ENCODE results near the gene AEBP2. TPM values are rescaled to one million over a fixed set of nuclear protein-coding genes. Genes with fewer than 3 reads are reported as not detected.

Gene AEBP2
- total RNA-seq, 1 donor from 2014 or later: 64.9 TPM

DNA sequence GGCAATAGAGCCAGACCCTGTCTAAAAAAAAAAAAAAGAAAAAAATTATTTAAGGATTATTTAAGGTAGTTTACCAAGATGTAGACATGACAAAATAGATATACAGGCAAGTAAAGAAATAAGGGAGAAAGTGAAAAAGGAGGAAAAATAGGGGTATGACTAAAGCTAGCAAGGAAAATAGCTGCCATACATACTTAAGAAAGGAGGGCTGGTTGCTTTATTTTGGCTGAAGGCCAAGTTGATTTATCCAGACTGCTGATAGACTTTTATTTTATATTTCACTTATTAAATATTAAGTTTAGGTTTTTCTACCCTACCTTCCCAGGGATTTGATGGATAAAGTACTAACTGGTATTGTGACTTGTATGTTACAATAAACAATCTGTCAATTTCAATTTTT lies 8.3 kb upstream of the AEBP2 start:
- Mint-ChIP-seq H3K9me3 (ENCODE audit: low read depth) (peaks cover 12% of the 10 kb centered on the region), H3K36me3 (ENCODE audit: insufficient read depth) (peaks cover 7% of the 10 kb centered on the region), H3K27me3 (peaks cover 3% of the 10 kb centered on the region), H3K27ac (no peak overlapping the region), H3K4me3 (ENCODE audit: low read depth) (no peak overlapping the region), H3K4me1 (ENCODE audit: low read depth) (peaks cover 6% of the 10 kb centered on the region)
- DNase-seq (ENCODE audit: low spot score, unreplicated experiment): no peak
- TF ChIP-seq, protein P1, sequence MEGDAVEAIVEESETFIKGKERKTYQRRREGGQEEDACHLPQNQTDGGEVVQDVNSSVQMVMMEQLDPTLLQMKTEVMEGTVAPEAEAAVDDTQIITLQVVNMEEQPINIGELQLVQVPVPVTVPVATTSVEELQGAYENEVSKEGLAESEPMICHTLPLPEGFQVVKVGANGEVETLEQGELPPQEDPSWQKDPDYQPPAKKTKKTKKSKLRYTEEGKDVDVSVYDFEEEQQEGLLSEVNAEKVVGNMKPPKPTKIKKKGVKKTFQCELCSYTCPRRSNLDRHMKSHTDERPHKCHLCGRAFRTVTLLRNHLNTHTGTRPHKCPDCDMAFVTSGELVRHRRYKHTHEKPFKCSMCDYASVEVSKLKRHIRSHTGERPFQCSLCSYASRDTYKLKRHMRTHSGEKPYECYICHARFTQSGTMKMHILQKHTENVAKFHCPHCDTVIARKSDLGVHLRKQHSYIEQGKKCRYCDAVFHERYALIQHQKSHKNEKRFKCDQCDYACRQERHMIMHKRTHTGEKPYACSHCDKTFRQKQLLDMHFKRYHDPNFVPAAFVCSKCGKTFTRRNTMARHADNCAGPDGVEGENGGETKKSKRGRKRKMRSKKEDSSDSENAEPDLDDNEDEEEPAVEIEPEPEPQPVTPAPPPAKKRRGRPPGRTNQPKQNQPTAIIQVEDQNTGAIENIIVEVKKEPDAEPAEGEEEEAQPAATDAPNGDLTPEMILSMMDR (IDR thresholded peaks at IDR 0.05; ENCODE audit: unreplicated experiment): no peak

DNA sequence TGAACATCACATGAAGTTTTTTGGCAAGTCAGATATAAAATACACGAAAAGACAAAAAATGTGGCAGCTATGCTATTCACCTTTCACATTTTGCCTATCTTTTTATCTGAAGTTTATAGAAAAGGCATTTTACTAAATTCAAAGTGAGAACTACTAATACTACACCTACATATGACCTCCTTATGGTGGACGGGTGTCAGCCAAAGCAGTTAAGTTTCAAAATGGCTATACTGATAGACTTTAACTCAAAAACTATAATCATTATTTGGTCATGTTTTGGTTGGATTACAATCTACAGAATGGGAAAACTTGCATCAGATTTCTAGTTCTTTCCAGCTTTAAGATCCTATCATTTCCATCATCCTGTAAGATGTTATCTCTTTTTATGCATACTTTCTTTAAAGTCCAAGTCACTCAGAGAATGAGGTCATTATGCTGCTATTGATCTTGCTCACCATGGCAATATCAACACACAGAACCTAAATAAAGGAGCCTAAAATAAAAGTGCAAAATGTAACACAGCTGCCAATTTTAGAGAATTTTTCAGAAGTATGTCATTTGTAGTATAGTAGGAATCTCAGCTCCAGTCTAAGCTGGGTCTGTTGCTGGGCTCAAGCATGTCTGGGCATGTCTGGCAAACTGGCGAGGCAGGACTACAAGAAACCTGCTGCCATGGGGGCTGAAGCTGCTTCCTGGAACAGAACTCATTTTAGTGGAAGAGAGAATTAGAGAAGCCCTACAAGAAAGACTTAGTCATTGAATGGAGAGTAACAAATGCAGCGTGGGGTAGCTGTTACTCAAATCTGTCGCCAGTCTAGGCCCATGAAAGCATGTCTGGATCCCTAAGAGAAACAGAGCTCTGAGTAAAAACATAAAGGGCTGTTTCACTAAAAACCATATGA lies 7.6 kb upstream of the AEBP2 start:
- peaks cover 6% of the 10 kb centered on the region for H3K4me1 Mint-ChIP-seq (ENCODE audit: low read depth)
- peaks cover 7% of the 10 kb centered on the region for H3K36me3 Mint-ChIP-seq (ENCODE audit: insufficient read depth)
- TF ChIP-seq, protein P1 (IDR thresholded peaks at IDR 0.05; ENCODE audit: unreplicated experiment): no peak
- peak overlapping the region; percentile 84 for H3K27ac Mint-ChIP-seq
- peaks cover 12% of the 10 kb centered on the region for H3K9me3 Mint-ChIP-seq (ENCODE audit: low read depth)
- H3K4me3 Mint-ChIP-seq (ENCODE audit: low read depth): no peak overlapping the region
- no peak for DNase-seq (ENCODE audit: low spot score, unreplicated experiment)
- peaks cover 4% of the 10 kb centered on the region for H3K27me3 Mint-ChIP-seq

DNA sequence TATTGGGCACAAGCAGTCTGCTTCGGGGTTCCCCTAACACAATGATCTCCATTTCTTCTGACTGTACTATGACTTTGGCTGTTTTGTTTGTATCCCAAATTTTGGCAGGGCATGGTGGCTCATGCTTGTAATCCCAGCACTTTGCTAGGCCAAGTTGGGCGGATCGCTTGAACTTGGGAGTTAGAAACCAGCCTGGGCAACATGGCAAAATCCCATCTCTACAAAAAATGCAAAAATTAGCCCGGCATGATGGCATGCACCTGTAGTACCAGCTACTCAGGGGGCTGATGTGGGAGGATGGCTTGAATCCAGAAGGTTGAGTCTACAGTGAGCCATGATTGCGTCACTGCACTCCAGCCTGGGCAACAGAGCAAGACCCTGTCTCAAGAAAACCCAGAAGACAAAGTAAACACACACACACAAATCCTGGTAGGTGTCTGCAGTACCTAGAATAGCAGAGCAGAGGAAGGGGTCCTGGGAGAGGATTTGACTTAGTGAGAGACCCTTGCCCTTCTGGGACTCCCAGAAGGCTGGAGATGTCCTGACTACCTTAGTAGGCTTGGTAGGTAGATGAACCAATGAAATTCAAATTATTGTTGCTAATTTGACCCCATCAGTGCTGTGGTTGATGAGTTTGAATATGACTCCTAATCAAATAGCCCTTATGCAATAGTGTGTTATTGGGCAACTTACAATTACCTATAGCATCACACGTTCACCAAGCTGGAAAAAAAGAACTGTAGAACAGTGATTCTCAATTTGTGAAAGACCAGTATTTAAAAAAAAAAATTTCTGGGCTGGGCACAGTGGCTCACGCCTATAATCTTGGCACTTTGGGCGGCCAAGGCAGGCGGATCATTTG lies 6.8 kb upstream of the AEBP2 start:
- TF ChIP-seq, protein P1 (IDR thresholded peaks at IDR 0.05; ENCODE audit: unreplicated experiment): no peak
- DNase-seq (ENCODE audit: low spot score, unreplicated experiment): no peak
- Mint-ChIP-seq H3K9me3 (ENCODE audit: low read depth) (peaks cover 6% of the 10 kb centered on the region), H3K27me3 (peaks cover 10% of the 10 kb centered on the region), H3K4me3 (ENCODE audit: low read depth) (no peak overlapping the region), H3K36me3 (ENCODE audit: insufficient read depth) (peaks cover 6% of the 10 kb centered on the region), H3K4me1 (ENCODE audit: low read depth) (peaks cover 6% of the 10 kb centered on the region), H3K27ac (peak overlapping the region; percentile 70)

DNA sequence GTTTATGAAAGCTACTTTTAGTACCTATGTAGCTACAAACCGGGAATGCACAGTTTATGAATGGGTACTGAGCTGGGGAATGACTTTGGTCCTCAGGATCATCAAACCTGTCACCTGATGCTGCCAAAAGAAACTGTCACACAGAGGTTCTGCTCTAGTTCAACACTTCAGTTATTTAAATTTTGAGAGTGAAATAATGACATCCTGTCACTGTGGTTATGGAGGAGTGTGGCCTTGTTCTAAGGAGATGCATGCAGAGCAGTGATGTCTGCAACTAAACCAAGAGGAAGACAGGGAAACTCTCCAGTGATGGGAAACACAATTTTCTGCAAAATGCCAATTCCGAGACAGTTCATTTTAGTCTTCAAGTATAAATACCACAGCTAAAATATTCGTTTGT lies 4.8 kb upstream of the AEBP2 start:
- peaks cover 22% of the 10 kb centered on the region for H3K27me3 Mint-ChIP-seq
- H3K27ac Mint-ChIP-seq: no peak overlapping the region
- H3K4me3 Mint-ChIP-seq (ENCODE audit: low read depth): no peak overlapping the region
- peaks cover 9% of the 10 kb centered on the region for H3K9me3 Mint-ChIP-seq (ENCODE audit: low read depth)
- H3K36me3 Mint-ChIP-seq (ENCODE audit: insufficient read depth): peaks cover 5% of the 10 kb centered on the region
- TF ChIP-seq, protein P1 (IDR thresholded peaks at IDR 0.05; ENCODE audit: unreplicated experiment): no peak
- peaks cover 6% of the 10 kb centered on the region for H3K4me1 Mint-ChIP-seq (ENCODE audit: low read depth)
- no peak for DNase-seq (ENCODE audit: low spot score, unreplicated experiment)

DNA sequence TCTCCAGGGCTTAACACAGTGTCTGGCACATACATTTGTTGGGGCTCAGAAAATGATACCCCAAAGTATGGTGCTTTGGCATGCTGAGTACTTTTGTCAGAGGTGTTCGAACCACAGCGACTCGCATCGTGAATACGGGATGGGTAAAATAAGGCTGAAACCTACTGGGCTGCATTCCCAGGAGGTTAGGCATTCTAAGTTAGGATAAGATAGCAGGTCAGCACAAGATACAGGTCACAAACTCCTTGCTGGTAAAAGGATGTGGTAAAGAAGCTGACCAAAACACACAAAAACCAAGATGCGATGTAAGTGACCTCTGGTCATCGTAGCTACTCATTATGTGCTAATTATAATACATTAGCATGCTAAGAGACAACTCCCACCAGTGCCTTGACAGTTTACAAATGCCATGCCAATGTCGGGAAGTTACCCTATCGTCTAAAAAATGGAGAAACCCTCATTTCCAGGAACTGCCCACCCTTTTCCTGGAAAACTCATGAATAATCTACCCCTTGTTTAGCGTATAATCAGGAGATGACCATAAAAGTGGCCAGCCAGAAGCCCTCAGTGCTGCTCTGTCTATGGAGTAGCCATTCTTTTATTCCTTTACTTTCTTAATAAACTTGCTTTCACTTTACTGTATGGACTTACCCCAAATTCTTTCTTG lies 3.3 kb upstream of the AEBP2 start:
- H3K36me3 Mint-ChIP-seq (ENCODE audit: insufficient read depth): peaks cover 1% of the 10 kb centered on the region
- H3K4me1 Mint-ChIP-seq (ENCODE audit: low read depth): peaks cover 9% of the 10 kb centered on the region
- peaks cover 22% of the 10 kb centered on the region for H3K27me3 Mint-ChIP-seq
- no peak overlapping the region for H3K4me3 Mint-ChIP-seq (ENCODE audit: low read depth)
- no peak overlapping the region for H3K27ac Mint-ChIP-seq
- H3K9me3 Mint-ChIP-seq (ENCODE audit: low read depth): peaks cover 3% of the 10 kb centered on the region
- TF ChIP-seq, protein P1 (IDR thresholded peaks at IDR 0.05; ENCODE audit: unreplicated experiment): no peak
- no peak for DNase-seq (ENCODE audit: low spot score, unreplicated experiment)
